Bronchial epithelial cell (primary cell): ENCODE measurements around the gene DUSP28. TPM values are rescaled to one million over a fixed set of nuclear protein-coding genes. Genes with fewer than 3 reads are reported as not detected.
A peak's percentile ranks its signal among the peaks of the same experiment; 100 is the strongest.

Experiments
- DNase-seq: peaks from one replicate; pipeline ENCODE4 v3.0.0-alpha.2; 2010; ENCODE audit warnings: low read depth
- FAIRE-seq: peaks from 2 replicates; lab custom pipeline; 2011; peaks lifted over from hg19 to GRCh38; lab: Jason Lieb, UNC
- H3K27me3 ChIP-seq: 2 replicates; pipeline ENCODE4 v1.5.1; 2011; ENCODE audit warnings: low read length; ENCODE audit not compliant: control insufficient read depth, insufficient read depth
- H3K36me3 ChIP-seq: 2 replicates; pipeline ENCODE4 v1.5.1; 2011; ENCODE audit warnings: low read length; ENCODE audit not compliant: control insufficient read depth, insufficient read depth
- H3K4me3 ChIP-seq: 2 replicates; pipeline ENCODE4 v1.5.1; 2011; ENCODE audit warnings: mild to moderate bottlenecking, low read depth, low read length, control low read depth
- CTCF ChIP-seq: IDR thresholded peaks from 2 replicates; pipeline ENCODE4 v1.5.1; 2011; ENCODE audit warnings: mild to moderate bottlenecking, moderate library complexity, low read length, control low read depth, inconsistent platforms; ENCODE audit not compliant: insufficient read depth, severe bottlenecking
- total RNA-seq: library from RNA; depleted of rRNA; stranded (reverse); fragments of >200 nt; gene quantifications from 2 replicates; pipeline ENCODE4 v1.2.1, GENCODE V29; 2014

Gene DUSP28
- total RNA-seq, 1 donor from 2014 or later: 2.1 TPM

- DNase-seq (no peak), FAIRE-seq (peak; percentile 40)
- Histone ChIP-seq H3K27me3 (no peaks in the 10 kb centered on the region), H3K36me3 (peaks cover 13% of the 10 kb centered on the region), H3K4me3 (no peak overlapping the region)
- TF ChIP-seq CTCF: no peak
These were observed 18.3 kb downstream of the DUSP28 start for GRCh38 chr2:240578488-240578887.

- no peak for DNase-seq
- no peaks in the 10 kb centered on the region for H3K27me3 ChIP-seq
- no peak for TF ChIP-seq CTCF
- no peak for FAIRE-seq
- peaks cover 13% of the 10 kb centered on the region for H3K36me3 ChIP-seq
- H3K4me3 ChIP-seq: no peak overlapping the region
These were observed 19.1 kb downstream of the DUSP28 start for GRCh38 chr2:240579071-240579762.

- no peaks in the 10 kb centered on the region for H3K27me3 ChIP-seq
- peak; percentile 61 for TF ChIP-seq CTCF
- H3K4me3 ChIP-seq: no peak overlapping the region
- H3K36me3 ChIP-seq: peaks cover 15% of the 10 kb centered on the region
- FAIRE-seq (peak; percentile 98), DNase-seq (peak; percentile 83)
These were observed 19.8 kb downstream of the DUSP28 start for GRCh38 chr2:240579771-240580614.

- Histone ChIP-seq H3K27me3 (no peaks in the 10 kb centered on the region), H3K36me3 (peaks cover 13% of the 10 kb centered on the region), H3K4me3 (no peak overlapping the region)
- TF ChIP-seq CTCF: no peak
- FAIRE-seq: no peak
- DNase-seq: no peak
These were observed 21.7 kb downstream of the DUSP28 start for GRCh38 chr2:240581811-240582210.

- no peak for TF ChIP-seq CTCF
- Histone ChIP-seq H3K4me3 (no peak overlapping the region), H3K36me3 (peaks cover 8% of the 10 kb centered on the region), H3K27me3 (no peaks in the 10 kb centered on the region)
- DNase-seq (no peak), FAIRE-seq (no peak)
These were observed 22.6 kb downstream of the DUSP28 start for GRCh38 chr2:240582781-240583180.
